Activated CD4-positive, alpha-beta T cell treated with anti-CD3 and anti-CD28 coated beads, Interleukin-2, amount 50 U/mL, for 48 hours (primary cell): ENCODE measurements around the gene RANGRF.
A peak's percentile ranks its signal among the peaks of the same experiment; 100 is the strongest.
"Not testable (repeated sequence)": the region's sequence is repeated elsewhere in the genome, so short reads cannot be mapped to it uniquely, and the experiment has no call there.

Source experiments
- DNase-seq, 2 experiments: peaks; one replicate each; pipeline ENCODE4 v3.0.0-alpha.2; 2020

Gene RANGRF

GRCh38 chr17:8288336-8289102 lies at the start of gene RANGRF:
Gene RANGRF, plus strand, starts transcription at chr17:8288670. Its CDS starts 119 bp downstream, at chr17:8288789.
- DNase-seq = peak; percentile 86 to 91

GRCh38 chr17:8243827-8244226 lies 44.6 kb upstream of the RANGRF start:
- peak in 1 of 2 experiments; percentile 32 for DNase-seq

- no peak for DNase-seq
These were observed 43.7 kb upstream of the RANGRF start for GRCh38 chr17:8244768-8245167.

GRCh38 chr17:8248751-8249607 lies 39.5 kb upstream of the RANGRF start, which contains the start of gene PFAS:
Gene PFAS, plus strand, starts transcription at chr17:8249289. Its CDS starts 4,649 bp downstream, at chr17:8253938.
- DNase-seq = peak; percentile 98

GRCh38 chr17:8249621-8250500 lies 38.6 kb upstream of the RANGRF start:
- no peak for DNase-seq

- DNase-seq = not testable (repeated sequence)
These were observed 37.1 kb upstream of the RANGRF start for GRCh38 chr17:8251411-8251810.

- no peak for DNase-seq
These were observed 34.7 kb upstream of the RANGRF start for GRCh38 chr17:8253801-8254200.

GRCh38 chr17:8254881-8255280 lies 33.6 kb upstream of the RANGRF start:
- no peak for DNase-seq

GRCh38 chr17:8255499-8255898 lies 33.0 kb upstream of the RANGRF start:
- DNase-seq = no peak

GRCh38 chr17:8256291-8256690 lies 32.2 kb upstream of the RANGRF start:
- no peak for DNase-seq

- no peak for DNase-seq
These were observed 31.8 kb upstream of the RANGRF start for GRCh38 chr17:8256691-8257090.

GRCh38 chr17:8257801-8258200 lies 30.7 kb upstream of the RANGRF start:
- DNase-seq = no peak

- no peak for DNase-seq
These were observed 24.1 kb upstream of the RANGRF start for GRCh38 chr17:8264320-8264719.

- no peak for DNase-seq
These were observed 23.5 kb upstream of the RANGRF start for GRCh38 chr17:8264836-8265542.

GRCh38 chr17:8266648-8267479 lies 21.6 kb upstream of the RANGRF start:
- DNase-seq = no peak

GRCh38 chr17:8267480-8268147 lies 20.9 kb upstream of the RANGRF start:
- no peak for DNase-seq

GRCh38 chr17:8268550-8269298 lies 19.7 kb upstream of the RANGRF start:
- DNase-seq = no peak

GRCh38 chr17:8272421-8272820 lies 16.0 kb upstream of the RANGRF start:
- no peak for DNase-seq

GRCh38 chr17:8273884-8274444 lies 14.5 kb upstream of the RANGRF start:
- no peak for DNase-seq

GRCh38 chr17:8274816-8275215 lies 13.7 kb upstream of the RANGRF start:
- DNase-seq = no peak
